IMR-90 (cell line): ENCODE data around the gene MRPL48. TPM values are rescaled to one million over a fixed set of nuclear protein-coding genes. Genes with fewer than 3 reads are reported as not detected.

ENCODE experiments used
- ATAC-seq: fragments of 200-7000 bp; cut with Tn5 transposase; 2 replicates; pipeline ENCODE4 v1.9.1; 2020; ENCODE audit warnings: low read depth, mild to moderate bottlenecking, moderate library complexity
- BruUV-seq: library from RNA; stranded (reverse); fragments of 400-500 nt; replicated peaks from 2 replicates; lab custom pipeline; 2021; lab: Mats Ljungman, UMichigan
- CTCF ChIA-PET: fragments of 300-600 bp; formaldehyde crosslinking; extraction: SDS; loops from one replicate; lab custom pipeline; 2021; ENCODE audit warnings: antibody characterized with exemption; lab: Yijun Ruan, JAX
- POLR2A ChIA-PET: fragments of 300-600 bp; sonication (Branson Sonifier 250); formaldehyde crosslinking; loops from one replicate; lab custom pipeline; 2022; ENCODE audit warnings: antibody characterized with exemption; ENCODE audit not compliant: unreplicated experiment; lab: Charles Lee
- DNase-seq: peaks from one replicate; pipeline ENCODE4 v3.0.0; 2013
- H2AFZ ChIP-seq: replicated peaks from 2 replicates; pipeline ENCODE3; 2013; ENCODE audit warnings: low read length, mild to moderate bottlenecking; ENCODE audit not compliant: poor library complexity
- H2AK5ac ChIP-seq: 2 replicates; pipeline ENCODE4 v1.6.1; 2013; ENCODE audit warnings: low read depth, low read length, inconsistent platforms
- H2AK9ac ChIP-seq: replicated peaks from 2 replicates; pipeline ENCODE3; 2013; ENCODE audit warnings: mild to moderate bottlenecking, low read depth, low read length, moderate library complexity; ENCODE audit not compliant: poor library complexity
- H2BK120ac ChIP-seq: 2 replicates; pipeline ENCODE4 v1.6.1; 2013; ENCODE audit warnings: low read depth, low read length, inconsistent platforms
- H2BK15ac ChIP-seq: 3 replicates; pipeline ENCODE4 v1.6.1; 2013; ENCODE audit warnings: low read depth, low read length, inconsistent platforms
- H2BK20ac ChIP-seq: 2 replicates; pipeline ENCODE4 v1.6.1; 2013; ENCODE audit warnings: low read depth, mild to moderate bottlenecking, inconsistent platforms, low read length, moderate library complexity
- H2BK5ac ChIP-seq: 2 replicates; pipeline ENCODE4 v1.6.1; 2013; ENCODE audit warnings: mild to moderate bottlenecking, low read depth, low read length, inconsistent platforms; ENCODE audit not compliant: poor library complexity, severe bottlenecking
- H3K14ac ChIP-seq: replicated peaks from 2 replicates; pipeline ENCODE4 v1.6.1; 2013; ENCODE audit warnings: low read depth, low read length, inconsistent platforms
- H3K18ac ChIP-seq: 2 replicates; pipeline ENCODE4 v1.6.1; 2013; ENCODE audit warnings: low read depth, low read length, control low read depth
- H3K23ac ChIP-seq: 2 replicates; pipeline ENCODE4 v1.6.1; 2013; ENCODE audit warnings: low read depth, low read length, inconsistent platforms
- H3K27ac ChIP-seq: 2 replicates; pipeline ENCODE4 v1.5.1; 2013; ENCODE audit warnings: mild to moderate bottlenecking, control low read depth, low read length; ENCODE audit not compliant: insufficient read depth
- H3K27me3 ChIP-seq: 2 replicates; pipeline ENCODE4 v1.6.1; 2013; ENCODE audit warnings: low read length; ENCODE audit not compliant: control insufficient read depth, insufficient read depth
- H3K36me3 ChIP-seq: 2 replicates; pipeline ENCODE4 v1.6.1; 2013; ENCODE audit warnings: low read length, mixed read lengths; ENCODE audit not compliant: control insufficient read depth, insufficient read depth
- H3K4ac ChIP-seq: 2 replicates; pipeline ENCODE4 v1.6.1; 2013; ENCODE audit warnings: low read depth, low read length, inconsistent platforms
- H3K4me1 ChIP-seq: 2 replicates; pipeline ENCODE4 v1.6.1; 2013; ENCODE audit warnings: low read length, mixed read lengths; ENCODE audit not compliant: control insufficient read depth, insufficient read depth
- H3K4me2 ChIP-seq: 2 replicates; pipeline ENCODE4 v1.6.1; 2013; ENCODE audit warnings: low read depth, mild to moderate bottlenecking, control low read depth, low read length, moderate library complexity
- H3K4me3 ChIP-seq: 2 replicates; pipeline ENCODE4 v1.5.1; 2013; ENCODE audit warnings: low read depth, mild to moderate bottlenecking, control low read depth, low read length, moderate library complexity; ENCODE audit not compliant: insufficient read depth
- H3K56ac ChIP-seq: 2 replicates; pipeline ENCODE4 v1.6.1; 2013; ENCODE audit warnings: low read length, inconsistent platforms; ENCODE audit not compliant: insufficient read depth; ENCODE audit errors: extremely low read depth
- H3K79me1 ChIP-seq, 2 experiments: 2 replicates each; pipeline ENCODE4 v1.6.1; 2013; ENCODE audit warnings: low read length in 2 of 2, inconsistent platforms in 1 of 2, low read depth in 1 of 2
- H3K9ac ChIP-seq: 2 replicates; pipeline ENCODE4 v1.6.1; 2013; ENCODE audit warnings: low read depth, low read length, control low read depth
- H3K9me1 ChIP-seq: 2 replicates; pipeline ENCODE4 v1.6.1; 2013; ENCODE audit warnings: low read length, inconsistent platforms; ENCODE audit not compliant: insufficient read depth
- H3K9me3 ChIP-seq: 2 replicates; pipeline ENCODE4 v1.6.1; 2013; ENCODE audit warnings: low read length; ENCODE audit not compliant: control insufficient read depth, insufficient read depth
- H4K20me1 ChIP-seq: 2 replicates; pipeline ENCODE4 v1.6.1; 2013; ENCODE audit warnings: low read length, inconsistent platforms; ENCODE audit not compliant: insufficient read depth
- H4K5ac ChIP-seq: 2 replicates; pipeline ENCODE4 v1.6.1; 2013; ENCODE audit warnings: mild to moderate bottlenecking, low read depth, low read length, control low read depth
- H4K8ac ChIP-seq, 2 experiments: 2 replicates each; pipeline ENCODE4 v1.6.1; 2013; ENCODE audit warnings: low read depth in 2 of 2, low read length in 2 of 2, control low read depth in 1 of 2, inconsistent platforms in 1 of 2
- H4K91ac ChIP-seq: 2 replicates; pipeline ENCODE4 v1.6.1; 2013; ENCODE audit warnings: low read depth, low read length, inconsistent platforms; ENCODE audit not compliant: insufficient read depth
- CEBPB ChIP-seq: IDR thresholded peaks from 2 replicates; pipeline ENCODE4 v1.6.1; 2012; ENCODE audit warnings: low read depth, low read length, improper control_type of control experiment
- CHD1 ChIP-seq: IDR thresholded peaks from 2 replicates; pipeline ENCODE4 v1.6.1; 2012; ENCODE audit warnings: low read depth, low read length, improper control_type of control experiment
- CTCF ChIP-seq: conservative IDR thresholded peaks from 2 replicates; pipeline ENCODE4 v1.5.1; 2012; ENCODE audit warnings: mild to moderate bottlenecking, low read depth, low read length, improper control_type of control experiment
- ELK1 ChIP-seq: fragments of 150-350 bp; IDR thresholded peaks from 2 replicates; pipeline ENCODE4 v1.6.1; 2016; ENCODE audit warnings: low read depth, mild to moderate bottlenecking, low read length, moderate library complexity, borderline replicate concordance
- FOS ChIP-seq: fragments of 150-350 bp; IDR thresholded peaks from 2 replicates; pipeline ENCODE4 v1.6.1; 2016; ENCODE audit warnings: low read depth, low read length
- MAFK ChIP-seq: IDR thresholded peaks from 2 replicates; pipeline ENCODE4 v1.6.1; 2012; ENCODE audit warnings: low read depth, low read length, improper control_type of control experiment
- MAZ ChIP-seq: IDR thresholded peaks from 2 replicates; pipeline ENCODE4 v1.6.1; 2012; ENCODE audit warnings: low read depth, mild to moderate bottlenecking, low read length, improper control_type of control experiment, moderate library complexity, borderline replicate concordance
- MXI1 ChIP-seq: IDR thresholded peaks from 2 replicates; pipeline ENCODE4 v1.6.1; 2012; ENCODE audit warnings: low read depth, mild to moderate bottlenecking, low read length, moderate library complexity, borderline replicate concordance
- NFE2L2 ChIP-seq: fragments of 150-350 bp; IDR thresholded peaks from 2 replicates; pipeline ENCODE4 v1.6.1; 2016; ENCODE audit warnings: low read depth, mild to moderate bottlenecking, low read length
- POLR2A ChIP-seq: IDR thresholded peaks from 2 replicates; pipeline ENCODE4 v1.6.1; 2012; ENCODE audit warnings: mild to moderate bottlenecking, low read depth, low read length
- RAD21 ChIP-seq: IDR thresholded peaks from 2 replicates; pipeline ENCODE4 v1.6.1; 2012; ENCODE audit warnings: low read length, improper control_type of control experiment
- RCOR1 ChIP-seq: IDR thresholded peaks from 2 replicates; pipeline ENCODE4 v1.6.1; 2012; ENCODE audit warnings: mild to moderate bottlenecking, low read length, improper control_type of control experiment; ENCODE audit not compliant: insufficient replicate concordance
- RFX5 ChIP-seq: IDR thresholded peaks from 2 replicates; pipeline ENCODE4 v1.8.0; 2012; ENCODE audit warnings: low read depth, mild to moderate bottlenecking, low read length, moderate library complexity
- USF2 ChIP-seq: fragments of 150-350 bp; IDR thresholded peaks from 2 replicates; pipeline ENCODE4 v1.6.1; 2017; ENCODE audit warnings: mild to moderate bottlenecking, antibody characterized with exemption, low read length, low read depth
- WGBS, 2 experiments: methylation state at CpG; one replicate each; pipeline versions ENCODE4 v1.1.5 to v1.1.7; 2013; ENCODE audit warnings: missing lambda C conversion rate in 2 of 2; ENCODE audit not compliant: insufficient read length in 1 of 2; ENCODE audit errors: extremely low coverage in 2 of 2; 5-methylcytosine and 5-hydroxymethylcytosine counted together
- dilution Hi-C: fragments of 300-500 bp; cut with HindIII; formaldehyde crosslinking; loops from one replicate; pipeline ENCODE4 v1.14.3; 2018; ENCODE audit warnings: low sequenced_read_pairs; ENCODE audit not compliant: unreplicated experiment
- in situ Hi-C: fragments of 300-500 bp; cut with MboI; formaldehyde crosslinking; loops from 3 replicates; pipeline ENCODE4 v1.14.3; 2019; ENCODE audit warnings: low sequenced_read_pairs, inconsistent platforms, mixed read lengths
- intact Hi-C: fragments of 100-400 bp; cut with micrococcal nuclease; formaldehyde crosslinking; loops from 2 replicates; pipeline ENCODE4 v1.10.0; 2022
- polyA plus RNA-seq, 3 experiments: library from polyadenylated mRNA; depleted of rRNA; stranded (reverse); fragments of >200 nt; gene quantifications; 2 replicates each; pipeline ENCODE4 v1.2.3, GENCODE V29; 2012; ENCODE audit warnings: low replicate concordance in 1 of 3
- total RNA-seq: library from RNA; depleted of rRNA; stranded (reverse); fragments of >200 nt; gene quantifications from 2 replicates; pipeline ENCODE4 v1.2.3, GENCODE V29; 2012

MRPL48 gene
- total and polyA plus RNA-seq, 2 of the 4 experiments (the other 2 are of a cell fraction) = 24.0 to 29.4 TPM

GRCh38 chr11:73912026-73912425 is 124.4 kb downstream of the MRPL48 start:
- Histone ChIP-seq H3K14ac (no peak overlapping the region), H3K27me3 (no peaks in the 10 kb centered on the region), H2BK20ac (no peak overlapping the region), H3K4me2 (no peak overlapping the region), H3K36me3 (peaks cover 32% of the 10 kb centered on the region), H2AK5ac (no peak overlapping the region), H3K4ac (no peak overlapping the region), H3K79me1 (no peaks in the 10 kb centered on the region), H3K9me3 (no peaks in the 10 kb centered on the region), H2BK120ac (no peak overlapping the region), H3K9ac (no peak overlapping the region), H3K18ac (no peak overlapping the region), H4K5ac (no peak overlapping the region), H3K4me1 (no peaks in the 10 kb centered on the region), H4K20me1 (no peaks in the 10 kb centered on the region), H3K56ac (no peak overlapping the region), H2AK9ac (no peak overlapping the region), H3K4me3 (no peak overlapping the region), H3K9me1 (peaks cover 4% of the 10 kb centered on the region; the same call in 1 of the 2 replicates), H3K23ac (no peak overlapping the region), H2AFZ (no peak overlapping the region), H4K8ac (no peak overlapping the region), H3K27ac (no peak overlapping the region), H2BK5ac (no peak overlapping the region), H4K91ac (no peak overlapping the region), H2BK15ac (no peak overlapping the region)
- WGBS, 2 experiments = 86% methylated on average over 1 of the region's 2 CpGs; no CpG with 5 or more reads in 1 of the 2 experiments
- ATAC-seq (no peak), DNase-seq (no peak)
- TF ChIP-seq RAD21 (no peak), FOS (no peak), CHD1 (no peak), MXI1 (no peak), USF2 (no peak), RFX5 (no peak), MAZ (no peak), NFE2L2 (no peak), RCOR1 (no peak), MAFK (no peak), CEBPB (no peak), POLR2A (no peak), CTCF (no peak), ELK1 (no peak)
- ChIA-PET POLR2A (no interaction called here), CTCF (no interaction called here)
- no TSS peak for BruUV-seq
- in situ Hi-C loops = no loop called here
- intact Hi-C loops = no loop called here
- dilution Hi-C loops = no loop called here
